Esophagus squamous epithelium (tissue), 5 donors: ENCODE results near the gene CPXM2. TPM values are rescaled to one million over a fixed set of nuclear protein-coding genes. Genes with fewer than 3 reads are reported as not detected.

Experiments used
- DNase-seq: peaks from one replicate; lab custom pipeline; 2025; lab: John Stamatoyannopoulos, UW
- H3K27ac ChIP-seq, 4 donors: fragments of 200-600 bp; sonication (generic); one replicate each; pipeline ENCODE4 v1.5.1; 2016 to 2019; ENCODE audit warnings: mild to moderate bottlenecking in 1 of 4
- H3K27me3 ChIP-seq, 4 donors: fragments of 200-600 bp; sonication (generic); 1 replicate in 3 of 4; 2 replicates in 1 of 4; pipeline versions ENCODE4 v1.5.1 to v1.6.0; 2017 to 2021; ENCODE audit warnings: antibody characterized with exemption in 1 of 4
- H3K36me3 ChIP-seq, 3 donors: fragments of 200-600 bp; sonication (generic); one replicate each; pipeline ENCODE4 v1.5.1; 2016 to 2019
- H3K4me1 ChIP-seq, 3 donors: fragments of 200-600 bp; sonication (generic); one replicate each; pipeline ENCODE4 v1.5.1; 2017 to 2019
- H3K4me3 ChIP-seq, 4 donors: fragments of 200-600 bp; sonication (generic); 1 replicate in 3 of 4; 2 replicates in 1 of 4; pipeline ENCODE4 v1.5.1; 2016 to 2019; ENCODE audit warnings: mild to moderate bottlenecking in 2 of 4, moderate library complexity in 1 of 4
- H3K9me3 ChIP-seq, 3 donors: fragments of 200-600 bp; sonication (generic); one replicate each; pipeline ENCODE4 v1.5.1; 2016 to 2019
- CTCF ChIP-seq, 6 experiments: fragments of 450-650 bp in 4 of 6; fragments of 200-600 bp in 2 of 6; sonication (generic) in 2 of 6; IDR thresholded peaks; one replicate each; pipeline ENCODE4 v1.5.1; 2016 to 2019; ENCODE audit warnings: antibody characterized with exemption in 6 of 6, mild to moderate bottlenecking in 4 of 6, moderate library complexity in 4 of 6
- POLR2A ChIP-seq, 4 donors: fragments of 450-650 bp; IDR thresholded peaks; one replicate each; pipeline ENCODE4 v1.6.1; 2017; ENCODE audit warnings: antibody characterized with exemption in 4 of 4, mild to moderate bottlenecking in 4 of 4, moderate library complexity in 3 of 4
- WGBS, 2 donors: methylation state at CpG; one replicate each; pipeline ENCODE4 v1.1.5; 2018; 5-methylcytosine and 5-hydroxymethylcytosine counted together
- intact Hi-C: fragments of 100-400 bp; cut with DNase I; formaldehyde crosslinking; loops from one replicate; pipeline ENCODE4 v1.15.0; 2022
- total RNA-seq, 4 donors: library from RNA; depleted of rRNA; stranded (reverse); fragments of >200 nt; gene quantifications; one replicate each; pipeline ENCODE4 v1.1.0, GENCODE V29; 2016
- donor health status: DM: yes; HTN: yes; CAD: no.

Gene CPXM2
- total RNA-seq, 4 donors from 2014 or later = 2.5 to 9.2 (median 3.0) TPM

GRCh38 chr10:123751342-123752134, 140.1 kb downstream of the CPXM2 start:
- H3K27ac ChIP-seq = no peak overlapping the region
- H3K4me1 ChIP-seq = no peaks in the 10 kb centered on the region
- TF ChIP-seq POLR2A (IDR thresholded peaks at IDR 0.05) = no peak
- TF ChIP-seq CTCF (IDR thresholded peaks at IDR 0.05) = no peak
- no peaks in the 10 kb centered on the region for H3K9me3 ChIP-seq
- WGBS, 2 donors = 70 to 79% methylated on average over 8 to 10 of the region's 10 CpGs
- no peaks in the 10 kb centered on the region for H3K36me3 ChIP-seq
- H3K4me3 ChIP-seq = no peak overlapping the region
- DNase-seq = no peak
- intact Hi-C loops = no loop called here
- peaks cover 0 to 17% (median 0%) of the 10 kb centered on the region in 4 donors for H3K27me3 ChIP-seq

GRCh38 chr10:123750901-123751300, 140.7 kb downstream of the CPXM2 start:
- no peak overlapping the region for H3K4me3 ChIP-seq
- WGBS, 2 donors = 78 to 90% methylated on average over 9 of the region's 9 CpGs
- H3K27me3 ChIP-seq = peaks cover 0 to 17% (median 0%) of the 10 kb centered on the region in 4 donors
- no peaks in the 10 kb centered on the region for H3K36me3 ChIP-seq
- intact Hi-C loops = no loop called here
- TF ChIP-seq POLR2A (IDR thresholded peaks at IDR 0.05) (no peak), CTCF (IDR thresholded peaks at IDR 0.05) (no peak)
- no peak for DNase-seq
- H3K4me1 ChIP-seq = no peaks in the 10 kb centered on the region
- no peak overlapping the region for H3K27ac ChIP-seq
- H3K9me3 ChIP-seq = no peaks in the 10 kb centered on the region

GRCh38 chr10:123748711-123749110, 142.9 kb downstream of the CPXM2 start:
- no peaks in the 10 kb centered on the region for H3K9me3 ChIP-seq
- no peak for TF ChIP-seq CTCF (IDR thresholded peaks at IDR 0.05)
- no peak for TF ChIP-seq POLR2A (IDR thresholded peaks at IDR 0.05)
- H3K36me3 ChIP-seq = no peaks in the 10 kb centered on the region
- no peak overlapping the region for H3K4me3 ChIP-seq
- DNase-seq = no peak
- H3K4me1 ChIP-seq = peaks cover 0 to 5% (median 0%) of the 10 kb centered on the region in 3 donors
- WGBS, 2 donors = 69 to 79% methylated on average over 11 of the region's 15 CpGs
- intact Hi-C loops = no loop called here
- peaks cover 0 to 10% (median 0%) of the 10 kb centered on the region in 4 donors for H3K27me3 ChIP-seq
- H3K27ac ChIP-seq = no peak overlapping the region

- Histone ChIP-seq H3K4me3 (no peak overlapping the region), H3K27me3 (peaks cover 0 to 12% (median 0%) of the 10 kb centered on the region in 4 donors), H3K4me1 (peaks cover 0 to 5% (median 0%) of the 10 kb centered on the region in 3 donors), H3K27ac (no peak overlapping the region), H3K9me3 (no peaks in the 10 kb centered on the region), H3K36me3 (no peaks in the 10 kb centered on the region)
- 80% methylated on average over 1 of the region's 3 CpGs; no CpG with 5 or more reads in 1 of the 2 donors for WGBS, 2 donors
- intact Hi-C loops = no loop called here
- no peak for TF ChIP-seq POLR2A (IDR thresholded peaks at IDR 0.05)
- no peak for TF ChIP-seq CTCF (IDR thresholded peaks at IDR 0.05)
- no peak for DNase-seq
Measured at GRCh38 chr10:123747426-123747825, 144.2 kb downstream of the CPXM2 start.

GRCh38 chr10:123746942-123747341, 144.7 kb downstream of the CPXM2 start:
- Histone ChIP-seq H3K27me3 (peaks cover 0 to 12% (median 0%) of the 10 kb centered on the region in 4 donors), H3K27ac (no peak overlapping the region), H3K4me3 (no peak overlapping the region), H3K36me3 (no peaks in the 10 kb centered on the region), H3K9me3 (no peaks in the 10 kb centered on the region), H3K4me1 (peaks cover 0 to 5% (median 0%) of the 10 kb centered on the region in 3 donors)
- intact Hi-C loops = no loop called here
- 62 to 82% methylated on average over 4 of the region's 8 CpGs for WGBS, 2 donors
- TF ChIP-seq CTCF (IDR thresholded peaks at IDR 0.05) (no peak), POLR2A (IDR thresholded peaks at IDR 0.05) (no peak)
- DNase-seq = no peak
